GM12892 (cell line): ENCODE measurements around the gene MAGEF1.

ENCODE experiments used
- POLR2A ChIP-seq: IDR thresholded peaks from 2 replicates; pipeline ENCODE4 v1.6.1; 2011; ENCODE audit warnings: low read depth, low read length, control low read depth
- POLR2AphosphoS5 ChIP-seq: IDR thresholded peaks from 2 replicates; pipeline ENCODE4 v1.6.1; 2011; ENCODE audit warnings: low read depth, low read length, control low read depth

- TF ChIP-seq POLR2A: no peak
- no peak for TF ChIP-seq POLR2AphosphoS5
Measured at GRCh38 chr3:184679056-184679816, 32.6 kb downstream of the MAGEF1 start.
